OCI-LY3 (cell line): ENCODE measurements around the gene OPCML.

Experiments
- CTCF ChIP-seq: fragments of 200-600, 300-600 bp; sonication (generic); IDR thresholded peaks from 2 replicates; pipeline ENCODE4 v1.5.1; 2014; ENCODE audit warnings: antibody characterized with exemption, low read length, low read depth
- EZH2phosphoT487 ChIP-seq: fragments of 200-600 bp; shearing (Covaris generic); IDR thresholded peaks from 2 replicates; pipeline ENCODE4 v1.6.1; 2018; ENCODE audit warnings: antibody characterized with exemption, mixed run types, low read depth

- peak; percentile 4; the same call in 1 of the 2 replicates for TF ChIP-seq CTCF
- TF ChIP-seq EZH2phosphoT487: no peak
These were observed 1067.4 kb downstream of the OPCML start for GRCh38 chr11:132464939-132465338.
